H1 (cell line): ENCODE measurements around the gene FAM193A. TPM values are rescaled to one million over a fixed set of nuclear protein-coding genes. Genes with fewer than 3 reads are reported as not detected.

Experiments used
- CTCF ChIA-PET: fragments of 300-600 bp; sonication (Branson Sonifier 250); formaldehyde crosslinking; loops from one replicate; lab custom pipeline; 2021; ENCODE audit not compliant: partially characterized antibody; lab: Charles Lee
- POLR2A ChIA-PET: fragments of 300-600 bp; sonication (Branson Sonifier 250); formaldehyde crosslinking; loops from one replicate; lab custom pipeline; 2021; ENCODE audit warnings: inconsistent platforms; ENCODE audit not compliant: partially characterized antibody; lab: Charles Lee
- DNase-seq, 2 experiments: peaks; one replicate each; pipeline versions ENCODE4 v3.0.0 to v3.0.0-alpha.2; 2010 to 2022; ENCODE audit warnings: low spot score in 2 of 2, low read depth in 1 of 2, mixed read lengths in 1 of 2
- FAIRE-seq: peaks from 2 replicates; lab custom pipeline; 2011; peaks lifted over from hg19 to GRCh38; lab: Jason Lieb, UNC
- H2AFZ ChIP-seq: 2 replicates; pipeline ENCODE4 v1.8.1; 2012; ENCODE audit warnings: low read length, inconsistent platforms
- H2AK5ac ChIP-seq: 2 replicates; pipeline ENCODE4 v1.6.1; 2013; ENCODE audit warnings: low read depth, low read length
- H2BK120ac ChIP-seq: replicated peaks from 2 replicates; pipeline ENCODE3; 2013; ENCODE audit warnings: low read depth, low read length, inconsistent platforms
- H2BK12ac ChIP-seq: 2 replicates; pipeline ENCODE4 v1.6.1; 2013; ENCODE audit warnings: low read depth, low read length
- H2BK15ac ChIP-seq: 2 replicates; pipeline ENCODE4 v1.6.1; 2013; ENCODE audit warnings: low read length
- H2BK20ac ChIP-seq: 2 replicates; pipeline ENCODE4 v1.6.1; 2013; ENCODE audit warnings: low read length
- H2BK5ac ChIP-seq: 2 replicates; pipeline ENCODE4 v1.6.1; 2013; ENCODE audit warnings: low read depth, low read length
- H3K14ac ChIP-seq: 2 replicates; pipeline ENCODE4 v1.6.1; 2013; ENCODE audit warnings: inconsistent platforms; ENCODE audit not compliant: insufficient read length
- H3K18ac ChIP-seq: 2 replicates; pipeline ENCODE4 v1.6.1; 2013; ENCODE audit warnings: low read length; ENCODE audit errors: extremely low read depth
- H3K23ac ChIP-seq: 2 replicates; pipeline ENCODE4 v1.6.1; 2013; ENCODE audit warnings: inconsistent platforms; ENCODE audit not compliant: insufficient read length
- H3K23me2 ChIP-seq: 2 replicates; pipeline ENCODE4 v1.6.1; 2013; ENCODE audit warnings: low read depth, low read length
- H3K27ac ChIP-seq: 2 replicates; pipeline ENCODE4 v1.6.1; 2011; ENCODE audit warnings: low read depth, low read length, inconsistent platforms
- H3K27me3 ChIP-seq, 4 experiments: replicated peaks in 1 of 4; 1 replicate in 1 of 4; 2 replicates in 3 of 4; pipeline versions ENCODE4 v1.6.1 to v1.8.1; 2011 to 2013; ENCODE audit warnings: low read length in 3 of 4, mild to moderate bottlenecking in 3 of 4, inconsistent platforms in 2 of 4, mixed read lengths in 2 of 4, moderate library complexity in 1 of 4; ENCODE audit not compliant: control insufficient read depth in 3 of 4, insufficient read depth in 3 of 4; ENCODE audit errors: extremely low read depth in 1 of 4
- H3K36me3 ChIP-seq, 4 experiments: 2 replicates each; pipeline versions ENCODE4 v1.6.1 to v1.8.1; 2011 to 2013; ENCODE audit warnings: mild to moderate bottlenecking in 4 of 4, low read length in 3 of 4, moderate library complexity in 2 of 4, control low read depth in 1 of 4, inconsistent platforms in 1 of 4; ENCODE audit not compliant: insufficient read depth in 4 of 4, control insufficient read depth in 2 of 4
- H3K4ac ChIP-seq: replicated peaks from 2 replicates; pipeline ENCODE3; 2013; ENCODE audit warnings: low read length, low read depth, mixed read lengths, inconsistent platforms; ENCODE audit not compliant: insufficient read length
- H3K4me1 ChIP-seq, 4 experiments: replicated peaks in 1 of 4; 1 replicate in 1 of 4; 2 replicates in 3 of 4; pipeline versions ENCODE4 v1.6.1 to v1.8.1; 2011 to 2013; ENCODE audit warnings: low read length in 3 of 4, inconsistent platforms in 2 of 4, mixed read lengths in 1 of 4; ENCODE audit not compliant: insufficient read depth in 4 of 4, control insufficient read depth in 3 of 4
- H3K4me2 ChIP-seq, 2 experiments: 2 replicates each; pipeline versions ENCODE4 v1.6.1 to v1.8.1; 2011 to 2013; ENCODE audit warnings: low read depth in 2 of 2, low read length in 2 of 2, control low read depth in 1 of 2, inconsistent platforms in 1 of 2, mild to moderate bottlenecking in 1 of 2; ENCODE audit not compliant: insufficient read depth in 1 of 2
- H3K4me3 ChIP-seq, 4 experiments: fragments of 200-600, 300-600 bp in 1 of 4; sonication (generic), shearing (Covaris generic), sonication (Bioruptor Twin) in 1 of 4; 2 replicates each; pipeline versions ENCODE4 v1.5.1 to v1.8.1; 2011 to 2016; ENCODE audit warnings: low read length in 4 of 4, low read depth in 3 of 4, control low read depth in 2 of 4, inconsistent platforms in 2 of 4, mild to moderate bottlenecking in 2 of 4, mixed read lengths in 1 of 4, moderate library complexity in 1 of 4; ENCODE audit not compliant: insufficient read depth in 2 of 4; ENCODE audit errors: extremely low read depth in 1 of 4
- H3K56ac ChIP-seq: replicated peaks from 2 replicates; pipeline ENCODE3; 2013; ENCODE audit warnings: low read depth, mild to moderate bottlenecking, mixed read lengths, low read length, inconsistent platforms; ENCODE audit not compliant: insufficient read length
- H3K79me1 ChIP-seq: 2 replicates; pipeline ENCODE4 v1.6.1; 2013; ENCODE audit warnings: low read depth, low read length, control low read depth
- H3K79me2 ChIP-seq, 2 experiments: 2 replicates each; pipeline versions ENCODE4 v1.6.1 to v1.8.1; 2012 to 2013; ENCODE audit warnings: low read length in 2 of 2, mild to moderate bottlenecking in 2 of 2, inconsistent platforms in 1 of 2; ENCODE audit not compliant: insufficient read depth in 2 of 2, control insufficient read depth in 1 of 2
- H3K9ac ChIP-seq, 4 experiments: replicated peaks in 1 of 4; 1 replicate in 1 of 4; 2 replicates in 3 of 4; pipeline versions ENCODE4 v1.6.1 to v1.8.1; 2011 to 2013; ENCODE audit warnings: low read depth in 3 of 4, low read length in 3 of 4, control low read depth in 2 of 4, mild to moderate bottlenecking in 2 of 4, moderate library complexity in 2 of 4, inconsistent platforms in 1 of 4; ENCODE audit errors: extremely low read depth in 1 of 4
- H3K9me3 ChIP-seq, 2 experiments: 2 replicates each; pipeline versions ENCODE4 v1.6.1 to v1.8.1; 2012 to 2013; ENCODE audit warnings: mild to moderate bottlenecking in 2 of 2, moderate library complexity in 2 of 2, control low read depth in 1 of 2, inconsistent platforms in 1 of 2, low read depth in 1 of 2, low read length in 1 of 2, mixed read lengths in 1 of 2; ENCODE audit not compliant: insufficient read depth in 2 of 2
- H4K20me1 ChIP-seq, 2 experiments: replicated peaks in 1 of 2; 2 replicates each; pipeline versions ENCODE3 to v1.8.1; 2011 to 2013; ENCODE audit warnings: inconsistent platforms in 2 of 2, low read length in 2 of 2, mild to moderate bottlenecking in 1 of 2; ENCODE audit not compliant: insufficient read depth in 2 of 2, control insufficient read depth in 1 of 2
- H4K5ac ChIP-seq: 2 replicates; pipeline ENCODE4 v1.6.1; 2013; ENCODE audit warnings: low read length, low read depth, mixed read lengths, inconsistent platforms; ENCODE audit not compliant: insufficient read length
- H4K8ac ChIP-seq: 2 replicates; pipeline ENCODE4 v1.8.0; 2013; ENCODE audit warnings: mild to moderate bottlenecking, moderate library complexity, low read length, inconsistent platforms; ENCODE audit not compliant: insufficient read depth; ENCODE audit errors: extremely low read depth
- H4K91ac ChIP-seq: replicated peaks from 2 replicates; pipeline ENCODE3; 2013; ENCODE audit warnings: low read length, mixed read lengths, inconsistent platforms; ENCODE audit not compliant: insufficient read length
- ASH2L ChIP-seq: fragments of 200-600, 300-600 bp; sonication (generic); IDR thresholded peaks from one replicate; pipeline ENCODE4 v1.7.1; 2017; ENCODE audit warnings: low read length
- CHD1 ChIP-seq: IDR thresholded peaks from 2 replicates; pipeline ENCODE4 v1.6.1; 2012; ENCODE audit warnings: low read depth, low read length, improper control_type of control experiment
- EZH2 ChIP-seq: fragments of 200-600 bp; sonication (generic); IDR thresholded peaks from 2 replicates; pipeline ENCODE4 v1.7.1; 2012; ENCODE audit warnings: low read depth, mild to moderate bottlenecking, moderate library complexity, low read length, inconsistent platforms; ENCODE audit not compliant: severe bottlenecking
- HDAC2 ChIP-seq, 2 experiments: fragments of 300-600 bp in 1 of 2; sonication (generic) in 1 of 2; IDR thresholded peaks; 2 replicates each; pipeline ENCODE4 v1.6.1; 2011 to 2012; ENCODE audit warnings: low read depth in 2 of 2, low read length in 2 of 2, mild to moderate bottlenecking in 2 of 2, moderate library complexity in 2 of 2, borderline replicate concordance in 1 of 2, inconsistent platforms in 1 of 2
- KDM4A ChIP-seq: IDR thresholded peaks from one replicate; pipeline ENCODE4 v1.7.1; 2012; ENCODE audit warnings: low read depth, mild to moderate bottlenecking, moderate library complexity, low read length, inconsistent platforms; ENCODE audit not compliant: severe bottlenecking
- KDM5A ChIP-seq: fragments of 200-600 bp; IDR thresholded peaks from 2 replicates; pipeline ENCODE4 v1.7.1; 2012; ENCODE audit warnings: mild to moderate bottlenecking, low read length, inconsistent platforms, mixed read lengths
- POU5F1 ChIP-seq: IDR thresholded peaks from 2 replicates; pipeline ENCODE4 v1.6.1; 2011; ENCODE audit warnings: low read depth, mild to moderate bottlenecking, low read length, moderate library complexity
- RNF2 ChIP-seq: fragments of 200-900, 300-1000 bp; sonication (generic); IDR thresholded peaks from 2 replicates; pipeline ENCODE4 v1.7.1; 2016; ENCODE audit warnings: borderline replicate concordance, low read depth, mild to moderate bottlenecking, antibody characterized with exemption, low read length; ENCODE audit not compliant: poor library complexity, severe bottlenecking; ENCODE audit errors: missing control alignments
- TAF1 ChIP-seq: IDR thresholded peaks from 2 replicates; pipeline ENCODE4 v1.6.1; 2011; ENCODE audit warnings: mild to moderate bottlenecking, low read depth, low read length
- TBP ChIP-seq: IDR thresholded peaks from 2 replicates; pipeline ENCODE4 v1.6.1; 2011; ENCODE audit warnings: low read depth, low read length, improper control_type of control experiment
- YY1 ChIP-seq: IDR thresholded peaks from 2 replicates; pipeline ENCODE4 v1.6.1; 2011; ENCODE audit warnings: low read depth, mild to moderate bottlenecking, low read length
- WGBS, 2 experiments: shearing (Covaris generic) in 1 of 2; methylation state at CpG; one replicate each; pipeline versions ENCODE4 v1.1.6 to v1.1.7; 2013 to 2015; ENCODE audit warnings: low lambda C conversion rate in 2 of 2, mixed read lengths in 2 of 2, inconsistent platforms in 1 of 2, low coverage in 1 of 2, missing lambda C conversion rate in 1 of 2; ENCODE audit not compliant: insufficient replicate concordance in 2 of 2, insufficient coverage in 1 of 2, insufficient read length in 1 of 2; ENCODE audit errors: extremely low coverage in 1 of 2, missing lambda C conversion rate in 1 of 2; 5-methylcytosine and 5-hydroxymethylcytosine counted together
- polyA plus RNA-seq, 7 experiments: library from polyadenylated mRNA; depleted of rRNA in 3 of 7; stranded (reverse) in 5 of 7; unstranded in 2 of 7; fragments of >200 nt in 5 of 7; fragments of 200-250 nt in 2 of 7; gene quantifications; 1 replicate in 5 of 7; 2 replicates in 1 of 7; 4 replicates in 1 of 7; pipeline versions ENCODE4 v1.2.1 to v1.2.3, GENCODE V29; 2011 to 2013; ENCODE audit warnings: missing spikeins in 2 of 7, mixed read lengths in 2 of 7
- total RNA-seq: library from RNA; stranded (reverse); fragmentation: NEBNext Ultra II Directional; extraction: Animal tissue kit (Norgen Biotek cat#: 25700); gene quantifications from 2 replicates; pipeline ENCODE4 v1.2.1, GENCODE V29; 2021
- TF ChIP-seq, protein P1 (sequence below): IDR thresholded peaks from 2 replicates; pipeline ENCODE4 v1.6.1; 2012; ENCODE audit warnings: inconsistent platforms
- TF ChIP-seq, protein P2 (sequence below): IDR thresholded peaks from 2 replicates; pipeline ENCODE4 v1.6.1; 2012; ENCODE audit warnings: inconsistent platforms

Gene FAM193A
- total and polyA plus RNA-seq, 2 of the 8 experiments (the other 6 are each of a cell fraction or from before 2014, with no cell fraction given) = 8.7 to 26.2 TPM

DNA sequence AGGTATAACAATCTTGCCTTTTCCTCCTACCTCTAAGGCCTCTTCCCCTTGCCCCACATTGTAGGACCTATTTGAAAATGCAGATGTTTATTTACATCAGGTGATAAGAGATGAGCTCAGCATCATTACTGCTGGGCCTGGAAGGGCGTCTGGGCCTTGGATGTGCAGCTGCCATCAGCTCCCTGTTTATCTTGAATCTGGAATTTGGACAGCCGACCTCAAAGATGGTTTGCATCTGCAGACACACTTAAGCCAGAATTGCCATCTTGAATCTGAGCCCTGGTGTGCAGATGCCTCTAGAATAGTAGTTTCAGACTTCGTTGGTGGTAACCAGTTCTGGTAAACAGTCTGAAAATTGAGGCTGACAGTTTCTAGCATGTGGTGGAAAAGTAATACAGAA is 59.0 kb downstream of the FAM193A start:
- H2BK5ac ChIP-seq = no peak overlapping the region
- WGBS, 2 experiments = 74% methylated on average over 3 of the region's 3 CpGs; no CpG with 5 or more reads in 1 of the 2 experiments
- peaks cover 24% of the 10 kb centered on the region for H3K79me1 ChIP-seq
- peaks cover 6 to 11% of the 10 kb centered on the region in 2 experiments for H4K20me1 ChIP-seq
- H3K4me1 ChIP-seq = peaks cover 15 to 46% (median 23%) of the 10 kb centered on the region in 4 experiments
- no peak overlapping the region for H4K5ac ChIP-seq
- POLR2A ChIA-PET = interaction anchor here (1.1 kb wide), 1 partner anchor 26 kb away, joined by 3 read pairs; no protein-coding TSS in a partner anchor
- H3K14ac ChIP-seq = peak overlapping the region; percentile 37
- no peaks in the 10 kb centered on the region for H3K27me3 ChIP-seq
- H3K18ac ChIP-seq = no peak overlapping the region
- no peak overlapping the region for H2BK120ac ChIP-seq
- H3K23ac ChIP-seq = no peak overlapping the region
- H3K56ac ChIP-seq = no peak overlapping the region
- no peak for FAIRE-seq
- CTCF ChIA-PET = no interaction called here
- no peaks in the 10 kb centered on the region for H3K23me2 ChIP-seq
- H2BK12ac ChIP-seq = no peak overlapping the region
- no peak overlapping the region for H4K91ac ChIP-seq
- H3K4me2 ChIP-seq = no peak overlapping the region
- H2BK15ac ChIP-seq = no peak overlapping the region
- H3K36me3 ChIP-seq = 0 out of 8 replicates have a peak, but pooled peaks cover 0 to 3% (median 0%) of the 10 kb centered on the region in 4 experiments
- H4K8ac ChIP-seq = no peak overlapping the region
- no peak overlapping the region for H2AFZ ChIP-seq
- no peak overlapping the region for H2BK20ac ChIP-seq
- H3K4me3 ChIP-seq = no peak overlapping the region
- H3K27ac ChIP-seq = no peak overlapping the region
- H3K9me3 ChIP-seq = no peaks in the 10 kb centered on the region
- no peak overlapping the region; a peak in 1 of 7 replicates for H3K9ac ChIP-seq
- peaks cover 11 to 89% of the 10 kb centered on the region in 2 experiments for H3K79me2 ChIP-seq
- no peak for DNase-seq
- H3K4ac ChIP-seq = no peak overlapping the region
- no peak overlapping the region for H2AK5ac ChIP-seq
- no peak for TF ChIP-seq POU5F1
- TF ChIP-seq, protein P1, sequence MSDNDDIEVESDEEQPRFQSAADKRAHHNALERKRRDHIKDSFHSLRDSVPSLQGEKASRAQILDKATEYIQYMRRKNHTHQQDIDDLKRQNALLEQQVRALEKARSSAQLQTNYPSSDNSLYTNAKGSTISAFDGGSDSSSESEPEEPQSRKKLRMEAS = no peak
- no peak for TF ChIP-seq KDM4A
- TF ChIP-seq KDM5A = no peak
- no peak for TF ChIP-seq RNF2
- TF ChIP-seq EZH2 = no peak
- no peak for TF ChIP-seq HDAC2 (IDR thresholded peaks at IDR 0.05; ENCODE audit: borderline replicate concordance in 1 of 2, low read depth in 2 of 2, low read length in 2 of 2)
- no peak for TF ChIP-seq TAF1
- TF ChIP-seq ASH2L = no peak
- no peak for TF ChIP-seq YY1
- TF ChIP-seq CHD1 = no peak
- no peak for TF ChIP-seq TBP
- TF ChIP-seq, protein P2, sequence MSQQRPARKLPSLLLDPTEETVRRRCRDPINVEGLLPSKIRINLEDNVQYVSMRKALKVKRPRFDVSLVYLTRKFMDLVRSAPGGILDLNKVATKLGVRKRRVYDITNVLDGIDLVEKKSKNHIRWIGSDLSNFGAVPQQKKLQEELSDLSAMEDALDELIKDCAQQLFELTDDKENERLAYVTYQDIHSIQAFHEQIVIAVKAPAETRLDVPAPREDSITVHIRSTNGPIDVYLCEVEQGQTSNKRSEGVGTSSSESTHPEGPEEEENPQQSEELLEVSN = no peak
